PFSK-1 (cell line): ENCODE data around the gene NME7.

Source experiments
- POLR2AphosphoS5 ChIP-seq: IDR thresholded peaks from 2 replicates; pipeline ENCODE4 v1.6.1; 2012; ENCODE audit warnings: low read depth, mild to moderate bottlenecking, control low read depth, low read length, moderate library complexity
- SIN3A ChIP-seq: IDR thresholded peaks from 2 replicates; pipeline ENCODE4 v1.6.1; 2012; ENCODE audit warnings: mild to moderate bottlenecking, low read length, moderate library complexity, borderline replicate concordance; ENCODE audit not compliant: insufficient read depth

GRCh38 chr1:169321539-169321938 is 46.1 kb downstream of the NME7 start:
- no peak for TF ChIP-seq SIN3A
- no peak for TF ChIP-seq POLR2AphosphoS5
